GM12891 (cell line): ENCODE data around the gene SPATA13.

ENCODE experiments used
- POLR2A ChIP-seq: IDR thresholded peaks from 2 replicates; pipeline ENCODE4 v1.6.1; 2011; ENCODE audit warnings: low read depth, low read length, control low read depth
- POLR2AphosphoS5 ChIP-seq: IDR thresholded peaks from 2 replicates; pipeline ENCODE4 v1.6.1; 2011; ENCODE audit warnings: low read depth, low read length, control low read depth
- TAF1 ChIP-seq: IDR thresholded peaks from 2 replicates; pipeline ENCODE4 v1.6.1; 2011; ENCODE audit warnings: low read depth, low read length, control low read depth

DNA sequence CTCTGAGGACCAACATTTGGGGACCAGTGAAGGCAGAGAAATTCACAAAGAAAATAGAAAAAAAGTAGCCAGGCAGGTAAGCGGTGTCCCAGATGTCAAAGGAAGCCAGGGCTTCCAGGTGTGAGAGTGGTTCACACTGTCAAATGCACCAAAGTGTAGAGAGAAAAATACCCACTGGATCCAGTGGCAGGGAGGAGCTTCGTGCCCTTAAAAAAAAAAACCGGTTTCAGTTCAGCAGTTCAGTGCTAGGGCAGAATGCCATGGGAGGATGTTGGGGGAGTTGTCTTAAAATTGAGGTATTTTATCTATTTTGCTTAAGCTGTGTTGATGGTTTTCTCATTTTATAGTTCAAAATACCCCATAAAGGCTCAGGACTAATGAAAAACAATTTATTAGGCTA, 101.0 kb downstream of the SPATA13 start:
- TF ChIP-seq POLR2A = no peak
- TF ChIP-seq TAF1 = no peak
- TF ChIP-seq POLR2AphosphoS5 = no peak
